Skeletal muscle cell (primary cell): Measurements from ENCODE around the gene DPP3.
A peak's percentile ranks its signal among the peaks of the same experiment; 100 is the strongest.
"Not testable (repeated sequence)": the region's sequence is repeated elsewhere in the genome, so short reads cannot be mapped to it uniquely, and the experiment has no call there.

ENCODE experiments used
- DNase-seq: peaks from one replicate; pipeline ENCODE4 v3.0.0-alpha.2; 2010; ENCODE audit warnings: low read depth
- H3K4me3 ChIP-seq: 2 replicates; pipeline ENCODE4 v1.5.1; 2011; ENCODE audit warnings: low read depth, mild to moderate bottlenecking, control low read depth, low read length, moderate library complexity

Gene DPP3

DNA sequence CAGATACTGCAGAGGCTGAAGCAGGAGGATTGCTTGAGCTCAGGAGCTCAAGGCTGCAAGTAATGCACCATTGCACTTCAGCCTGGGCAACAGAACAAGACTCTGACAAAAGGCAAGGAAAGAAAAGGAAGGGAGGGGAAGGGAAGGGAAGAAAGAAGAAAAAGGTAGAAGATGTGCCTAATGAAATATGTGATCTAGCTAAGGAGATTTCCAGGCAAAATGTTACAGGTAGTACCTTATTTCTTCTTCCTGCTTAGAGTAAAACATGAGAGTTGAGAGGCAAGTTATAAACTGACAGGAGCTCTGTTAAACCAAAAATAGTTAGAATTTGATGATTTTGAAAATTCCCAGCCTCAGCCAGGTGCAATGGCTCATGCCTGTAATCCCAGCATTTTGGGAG, 18.2 kb upstream of the DPP3 start:
- H3K4me3 ChIP-seq = no peak overlapping the region
- no peak for DNase-seq

DNA sequence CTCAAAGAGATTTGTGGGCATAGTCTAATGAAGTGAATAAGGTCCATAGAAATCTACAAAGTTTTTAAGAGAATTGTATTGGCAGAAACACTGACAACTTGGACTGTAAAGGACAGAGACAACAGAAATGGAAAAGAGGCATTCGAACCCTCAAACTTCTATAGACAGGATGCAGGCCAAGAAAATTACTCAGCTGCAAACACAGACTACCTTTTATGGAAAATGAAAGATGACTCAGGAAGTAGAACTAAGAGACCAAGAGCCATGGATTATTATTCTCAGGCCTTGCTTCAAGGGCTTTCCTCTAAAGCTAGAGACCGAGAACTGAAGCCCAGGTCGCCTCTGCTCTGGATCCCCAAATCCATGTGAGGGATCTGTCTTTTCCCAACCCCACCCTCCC, 17.3 kb upstream of the DPP3 start:
- no peak overlapping the region for H3K4me3 ChIP-seq
- DNase-seq = no peak

DNA sequence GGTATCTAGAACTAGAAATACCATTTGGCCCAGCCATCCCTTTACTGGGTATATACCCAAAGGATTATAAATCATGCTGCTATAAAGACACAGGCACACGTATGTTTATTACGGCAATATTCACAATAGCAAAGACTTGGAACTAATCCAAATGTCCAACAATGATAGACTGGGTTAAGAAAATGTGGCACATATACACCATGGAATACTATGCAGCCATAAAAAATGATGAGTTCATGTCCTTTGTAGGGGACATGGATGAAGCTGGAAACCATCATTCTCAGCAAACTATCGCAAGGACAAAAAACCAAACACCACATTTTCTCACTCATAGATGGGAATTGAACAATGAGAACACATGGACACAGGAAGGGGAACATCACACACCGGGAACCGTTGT, 16.1 kb upstream of the DPP3 start:
- DNase-seq = not testable (repeated sequence)

DNA sequence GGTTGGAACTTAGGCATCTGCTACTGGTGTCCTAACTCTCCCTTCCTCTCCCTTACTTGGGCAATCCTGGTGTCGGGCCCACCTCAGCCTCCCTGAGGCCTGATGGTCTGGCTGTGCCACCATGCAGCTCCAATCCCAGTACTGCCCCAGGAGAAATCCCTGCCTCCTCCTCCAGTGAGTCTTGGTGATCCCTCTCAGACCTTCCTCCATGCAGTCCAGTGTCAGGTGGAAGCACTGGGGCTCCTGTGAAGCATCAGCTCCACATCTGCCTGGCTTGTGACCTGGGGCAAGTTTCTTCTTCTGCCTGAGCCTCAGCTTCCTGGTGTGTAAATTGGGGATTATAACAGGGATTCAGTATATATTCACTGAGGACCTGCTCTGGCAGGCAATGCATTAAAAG, 15.3 kb upstream of the DPP3 start:
- no peak for DNase-seq
- H3K4me3 ChIP-seq = no peak overlapping the region

More for the DNA sequence above, 16.1 kb upstream of the DPP3 start:
- H3K4me3 ChIP-seq = not testable (repeated sequence)

DNA sequence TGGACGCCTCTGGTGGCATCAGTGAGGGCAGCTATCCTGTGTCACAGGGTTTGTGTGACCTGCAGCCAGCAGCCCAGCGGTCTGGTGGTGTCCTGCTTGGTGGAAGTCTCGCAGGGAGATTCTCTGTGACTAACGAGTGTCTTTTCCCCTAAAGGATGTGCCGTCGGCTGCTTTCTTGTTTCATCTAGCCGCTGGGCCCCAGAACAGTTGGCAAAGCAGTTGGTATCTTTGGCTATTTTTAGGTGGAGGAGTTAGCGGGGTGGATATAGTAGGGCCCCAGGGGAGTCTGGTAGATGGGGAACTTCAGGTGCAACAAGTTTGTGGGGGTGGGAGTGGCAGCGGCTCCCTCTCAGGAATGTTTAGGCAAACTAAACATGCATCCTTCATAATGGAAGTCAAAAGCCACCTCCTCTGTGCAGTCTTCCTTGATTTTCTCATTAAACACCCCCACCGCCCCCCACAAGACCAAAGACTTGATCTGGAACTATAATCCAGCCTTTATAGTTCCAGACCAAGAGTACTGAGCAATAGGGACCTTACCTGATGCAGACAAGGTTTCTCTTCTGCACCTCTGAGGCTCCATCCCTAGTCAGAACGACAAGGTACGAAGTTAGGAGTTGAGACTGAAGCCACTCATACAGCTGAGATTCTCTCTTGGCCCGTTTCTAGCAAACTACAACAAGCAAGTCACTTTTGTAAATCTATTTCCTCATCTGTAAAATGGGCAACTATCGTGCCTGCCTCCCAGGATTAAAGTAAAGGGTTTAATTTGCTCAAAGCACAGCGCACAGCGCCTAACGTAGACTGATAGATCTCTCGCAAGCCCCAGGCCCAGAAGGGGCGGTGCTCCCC, 14.6 kb upstream of the DPP3 start:
- no peak for DNase-seq
- peak overlapping the region; percentile 68 for H3K4me3 ChIP-seq

DNA sequence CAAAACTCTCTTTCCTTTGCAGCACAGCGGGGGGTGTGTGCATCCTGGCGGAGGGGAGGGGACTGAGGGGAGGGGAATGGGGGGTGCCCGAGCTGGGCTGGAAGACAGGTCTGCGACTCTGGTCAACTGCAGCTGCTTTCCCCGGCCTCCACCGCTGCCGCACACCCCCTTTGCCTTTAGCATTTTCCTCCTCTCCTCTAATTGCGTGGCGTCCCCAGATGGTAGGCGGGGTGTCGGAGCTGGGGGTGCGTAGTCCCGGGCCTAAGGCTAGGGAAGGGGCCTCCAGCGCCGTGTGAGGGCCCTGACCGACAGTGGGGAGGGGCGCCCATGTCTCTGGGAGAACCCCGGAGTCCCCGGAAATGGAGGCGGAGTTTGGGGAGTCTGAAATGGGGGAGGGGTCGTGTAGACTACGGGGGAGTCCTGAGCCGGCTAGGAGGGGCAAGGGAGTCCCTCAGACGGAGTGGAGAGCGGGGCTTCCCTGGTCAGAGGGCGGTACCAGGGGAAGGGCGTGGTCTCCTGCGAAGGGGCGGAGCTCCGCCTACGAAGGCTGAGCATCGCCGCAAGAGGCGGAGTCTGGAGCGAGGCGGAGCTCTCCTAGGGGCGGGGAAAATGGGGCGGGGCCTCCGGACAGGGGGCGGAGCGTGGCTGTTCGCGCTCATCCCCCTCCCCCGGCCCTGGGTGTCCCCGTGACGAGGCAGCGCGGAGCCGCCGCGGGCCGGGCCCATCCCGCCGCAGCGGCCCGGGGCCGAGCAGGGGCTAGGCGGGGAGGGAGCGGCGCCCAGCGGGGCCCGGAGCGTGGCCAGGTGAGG, 13.8 kb upstream of the DPP3 start, which contains the start of gene PELI3:
Gene PELI3, plus strand, starts transcription at position 681 of the 809 bp plus-strand sequence. CDS start 1,224 bp downstream, outside the sequence.
- H3K4me3 ChIP-seq = peak within 1 kb of the TSS; percentile 68
- peak; percentile 62 for DNase-seq

DNA sequence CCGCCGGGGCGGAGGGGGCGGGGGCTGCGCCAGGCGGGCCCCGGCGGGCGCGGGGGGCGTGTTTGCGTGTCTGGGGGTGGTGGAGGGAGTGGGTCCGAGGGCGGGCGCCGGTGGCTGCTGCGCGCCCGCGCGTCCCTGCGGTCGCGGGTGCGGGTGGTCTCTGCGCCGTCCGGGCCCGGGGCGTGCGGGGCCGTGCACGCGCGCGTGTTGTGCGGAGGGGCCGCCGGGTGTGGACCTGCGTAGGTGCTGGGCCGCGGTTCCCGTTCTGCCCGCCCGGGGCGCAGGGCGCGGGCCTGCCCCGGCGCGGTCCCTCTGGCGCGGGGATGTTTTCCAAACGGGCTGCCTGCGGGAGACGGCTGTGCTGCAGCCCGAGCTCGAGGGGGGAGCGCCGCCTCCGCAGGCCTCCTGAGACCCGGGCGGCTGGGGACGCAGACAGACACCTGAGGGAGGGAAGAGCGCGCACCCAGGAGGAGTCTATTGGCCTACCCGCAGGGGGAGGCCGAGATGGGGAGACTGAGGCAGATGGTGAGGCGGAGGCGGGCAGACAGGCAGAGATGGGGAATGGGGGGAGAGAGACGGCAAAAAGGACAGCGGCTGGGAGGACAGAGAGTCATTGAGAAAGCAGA, 13.1 kb upstream of the DPP3 start:
- peak overlapping the region; percentile 68 for H3K4me3 ChIP-seq
- no peak for DNase-seq

DNA sequence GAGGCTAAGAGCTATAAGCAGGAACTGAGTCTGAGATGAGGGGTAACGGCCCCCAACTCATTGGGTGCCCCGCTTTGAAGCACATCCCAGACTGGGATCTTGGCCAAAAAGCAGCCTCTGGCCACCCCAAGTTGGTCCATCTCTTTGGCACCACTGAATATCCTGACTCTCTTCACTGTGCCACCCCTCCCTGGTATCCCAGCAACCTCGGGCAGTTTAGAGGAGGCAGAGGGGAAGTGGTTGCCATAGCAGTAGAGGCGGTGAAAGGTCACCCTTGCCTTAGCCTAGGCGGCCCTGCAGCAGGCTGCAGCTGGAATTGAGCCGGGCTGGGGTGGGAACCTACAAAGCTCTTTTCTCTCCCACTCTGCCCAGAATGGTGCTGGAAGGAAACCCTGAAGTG, 12.5 kb upstream of the DPP3 start:
- no peak for DNase-seq
- H3K4me3 ChIP-seq = peak overlapping the region; percentile 68

DNA sequence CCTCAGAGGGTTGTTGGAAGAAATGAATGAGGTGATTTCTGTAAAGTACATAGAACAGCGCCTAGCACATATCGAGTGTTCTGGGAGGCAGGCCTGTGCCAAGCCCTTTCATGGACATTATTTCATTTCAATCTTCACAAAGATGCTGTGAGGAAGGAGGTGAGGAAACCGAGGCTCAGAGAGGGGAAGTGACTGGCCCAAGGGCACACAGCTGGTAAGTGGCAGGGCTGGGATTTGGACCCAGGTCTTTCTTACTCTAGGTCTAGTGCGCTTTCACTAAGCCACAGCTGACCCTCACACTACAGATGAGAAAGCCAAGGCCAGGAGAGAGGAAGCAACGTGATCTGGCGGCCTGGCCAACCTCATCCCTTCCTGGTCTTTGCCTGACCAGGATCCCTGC, 11.5 kb upstream of the DPP3 start:
- no peak for DNase-seq
- H3K4me3 ChIP-seq = no peak overlapping the region

DNA sequence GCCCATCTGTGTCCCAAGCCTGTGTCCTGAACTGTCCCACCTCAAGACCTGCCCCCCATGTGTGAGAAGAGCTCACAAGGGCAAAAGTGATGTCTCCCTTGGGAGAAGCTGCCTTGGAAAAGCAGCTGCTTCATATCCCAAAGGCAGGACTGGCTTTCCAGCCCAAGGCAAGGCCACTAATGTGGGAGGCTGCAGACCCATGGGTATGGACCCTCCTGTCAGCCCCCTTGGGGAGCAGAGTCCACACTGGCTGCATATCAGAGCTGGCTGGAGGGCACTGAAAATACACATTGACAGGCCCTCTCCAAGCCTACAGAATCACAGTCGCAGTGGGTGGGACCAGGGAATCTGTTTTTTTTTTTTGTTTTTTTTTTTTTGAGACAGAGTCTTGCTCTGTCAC, 10.8 kb upstream of the DPP3 start:
- no peak overlapping the region for H3K4me3 ChIP-seq
- no peak for DNase-seq

DNA sequence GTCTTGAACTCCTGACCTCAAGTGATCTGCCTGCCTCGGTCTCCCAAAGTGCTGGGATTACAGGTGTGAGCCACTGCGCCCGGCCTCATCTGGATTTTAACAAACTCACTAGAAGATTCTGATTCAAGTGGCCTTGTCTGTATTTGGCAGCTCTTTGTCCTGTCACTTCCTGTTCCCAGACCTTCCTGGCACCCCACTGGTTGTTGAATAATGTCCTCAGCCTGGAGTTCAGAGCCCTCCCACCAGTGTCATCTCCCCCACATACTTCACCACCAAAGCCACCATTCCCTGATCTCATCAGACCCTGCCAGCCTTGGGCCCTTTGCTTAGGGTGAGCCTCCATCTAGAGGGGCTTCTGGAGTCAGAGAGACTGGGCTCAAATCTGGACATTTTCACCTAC, 10.2 kb upstream of the DPP3 start:
- no peak for DNase-seq
- no peak overlapping the region for H3K4me3 ChIP-seq

DNA sequence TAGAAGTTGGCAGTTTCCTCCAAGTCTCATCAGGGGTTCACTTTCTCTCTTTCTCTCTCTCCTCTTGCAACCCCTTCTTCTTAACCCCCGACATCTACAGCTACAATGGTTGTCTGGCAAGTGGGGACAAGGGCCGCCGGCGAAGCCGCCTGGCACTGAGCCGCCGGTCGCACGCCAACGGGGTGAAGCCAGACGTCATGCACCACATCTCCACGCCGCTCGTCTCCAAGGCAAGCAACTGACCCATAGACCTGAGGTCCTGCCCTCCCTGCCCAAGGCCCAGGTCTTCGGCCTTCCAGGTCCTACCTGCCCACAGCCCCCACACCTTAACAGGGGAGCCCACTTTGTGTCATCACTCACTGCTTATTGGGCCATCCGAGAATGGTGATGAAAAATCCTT, 9.1 kb upstream of the DPP3 start:
- H3K4me3 ChIP-seq = no peak overlapping the region
- DNase-seq = no peak

DNA sequence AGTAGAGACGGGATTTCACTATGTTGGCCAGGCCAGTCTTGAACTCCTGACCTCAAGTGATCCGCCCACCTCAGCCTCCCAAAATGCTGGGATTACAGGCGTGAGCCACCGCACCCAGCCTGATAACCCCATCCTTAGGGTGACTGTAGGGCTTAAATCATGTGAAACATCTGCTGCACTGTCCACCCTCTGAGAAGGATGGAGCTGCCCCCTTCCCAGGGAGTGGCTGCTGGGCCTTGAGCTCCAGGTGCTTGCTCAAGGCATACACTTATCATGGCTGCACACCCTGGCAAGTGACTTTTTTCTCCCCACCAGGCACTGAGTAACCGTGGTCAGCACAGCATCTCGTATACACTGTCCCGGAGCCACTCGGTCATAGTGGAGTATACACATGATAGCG, 8.2 kb upstream of the DPP3 start:
- no peak for DNase-seq
- no peak overlapping the region for H3K4me3 ChIP-seq

DNA sequence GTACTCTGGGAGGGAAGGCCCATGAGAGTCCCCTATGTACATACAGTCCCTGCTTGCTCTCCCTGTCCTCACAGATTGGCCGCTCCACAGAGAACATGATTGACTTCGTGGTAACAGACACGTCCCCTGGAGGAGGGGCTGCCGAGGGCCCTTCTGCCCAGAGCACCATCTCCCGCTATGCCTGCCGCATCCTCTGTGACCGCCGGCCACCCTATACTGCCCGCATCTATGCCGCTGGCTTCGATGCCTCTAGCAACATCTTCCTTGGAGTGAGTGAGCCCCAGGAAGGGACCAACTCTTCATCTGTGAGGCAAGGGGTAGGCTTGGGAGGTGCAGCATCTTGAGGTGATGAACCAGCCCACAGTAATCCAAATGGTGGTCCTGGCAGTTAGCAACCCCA, 7.1 kb upstream of the DPP3 start:
- H3K4me3 ChIP-seq = no peak overlapping the region
- DNase-seq = no peak

DNA sequence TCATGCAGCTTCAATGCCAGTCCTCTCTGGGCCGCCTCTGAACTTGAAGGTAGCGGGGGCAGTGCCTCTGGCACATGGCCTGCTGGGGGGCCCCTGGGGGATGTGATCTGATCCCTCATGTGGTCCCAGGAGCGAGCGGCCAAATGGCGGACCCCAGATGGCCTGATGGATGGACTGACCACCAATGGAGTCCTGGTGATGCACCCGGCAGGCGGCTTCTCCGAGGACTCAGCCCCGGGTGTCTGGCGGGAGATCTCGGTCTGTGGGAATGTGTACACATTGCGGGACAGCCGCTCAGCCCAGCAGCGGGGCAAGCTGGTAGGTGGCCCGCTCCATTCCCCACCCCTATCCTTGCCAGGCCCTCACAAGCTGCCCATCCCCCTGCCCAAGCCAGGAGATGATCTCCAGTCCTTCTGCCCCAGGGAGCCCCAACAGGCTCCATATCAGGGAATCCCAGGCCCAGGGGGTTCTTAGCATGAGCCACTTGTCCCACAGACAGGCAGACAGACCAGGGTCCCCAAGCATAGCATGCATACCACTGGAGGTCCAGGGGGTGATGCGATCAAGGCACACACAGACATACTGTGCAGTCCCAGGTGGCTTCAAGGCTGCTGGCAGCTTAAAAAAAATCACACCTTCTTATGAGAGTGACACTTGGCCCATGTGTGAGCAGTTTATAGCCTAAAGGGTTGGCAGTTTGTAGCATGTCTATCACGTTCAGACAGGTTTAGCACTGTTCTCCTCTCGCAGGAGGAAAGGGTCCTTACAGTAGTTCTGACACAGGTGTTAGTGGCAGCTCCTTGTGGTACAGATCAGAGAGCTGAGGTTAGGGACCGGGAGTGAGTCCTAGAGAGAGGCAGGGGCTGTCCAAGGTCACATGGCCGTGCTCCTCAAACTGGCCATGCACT, 6.4 kb upstream of the DPP3 start:
- DNase-seq = no peak
- H3K4me3 ChIP-seq = no peak overlapping the region

DNA sequence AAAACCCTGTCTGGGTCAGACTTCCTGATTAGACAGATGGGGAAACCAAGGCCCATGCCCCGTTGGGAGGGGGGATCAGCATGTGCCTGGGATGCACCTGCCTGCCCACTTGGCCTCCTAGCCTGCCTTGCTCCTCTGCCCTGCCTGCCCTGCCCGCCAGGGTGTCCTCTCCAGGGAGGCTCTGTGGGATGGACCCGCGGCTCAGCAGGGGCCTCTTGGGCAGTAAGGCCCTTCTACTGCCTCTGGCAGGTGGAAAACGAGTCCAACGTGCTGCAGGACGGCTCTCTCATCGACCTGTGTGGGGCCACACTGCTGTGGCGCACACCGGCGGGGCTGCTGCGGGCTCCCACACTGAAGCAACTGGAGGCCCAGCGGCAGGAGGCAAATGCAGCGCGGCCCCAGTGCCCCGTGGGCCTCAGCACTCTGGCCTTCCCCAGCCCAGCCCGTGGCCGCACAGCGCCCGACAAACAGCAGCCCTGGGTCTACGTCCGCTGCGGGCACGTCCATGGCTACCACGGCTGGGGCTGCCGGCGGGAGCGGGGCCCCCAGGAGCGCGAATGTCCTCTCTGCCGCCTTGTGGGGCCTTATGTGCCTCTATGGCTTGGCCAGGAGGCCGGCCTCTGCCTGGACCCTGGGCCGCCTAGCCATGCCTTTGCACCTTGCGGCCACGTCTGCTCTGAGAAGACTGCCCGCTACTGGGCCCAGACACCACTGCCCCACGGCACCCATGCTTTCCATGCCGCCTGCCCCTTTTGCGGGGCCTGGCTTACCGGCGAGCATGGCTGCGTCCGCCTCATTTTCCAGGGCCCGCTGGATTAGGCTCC, 4.7 kb upstream of the DPP3 start:
- no peak overlapping the region for H3K4me3 ChIP-seq
- DNase-seq = no peak

DNA sequence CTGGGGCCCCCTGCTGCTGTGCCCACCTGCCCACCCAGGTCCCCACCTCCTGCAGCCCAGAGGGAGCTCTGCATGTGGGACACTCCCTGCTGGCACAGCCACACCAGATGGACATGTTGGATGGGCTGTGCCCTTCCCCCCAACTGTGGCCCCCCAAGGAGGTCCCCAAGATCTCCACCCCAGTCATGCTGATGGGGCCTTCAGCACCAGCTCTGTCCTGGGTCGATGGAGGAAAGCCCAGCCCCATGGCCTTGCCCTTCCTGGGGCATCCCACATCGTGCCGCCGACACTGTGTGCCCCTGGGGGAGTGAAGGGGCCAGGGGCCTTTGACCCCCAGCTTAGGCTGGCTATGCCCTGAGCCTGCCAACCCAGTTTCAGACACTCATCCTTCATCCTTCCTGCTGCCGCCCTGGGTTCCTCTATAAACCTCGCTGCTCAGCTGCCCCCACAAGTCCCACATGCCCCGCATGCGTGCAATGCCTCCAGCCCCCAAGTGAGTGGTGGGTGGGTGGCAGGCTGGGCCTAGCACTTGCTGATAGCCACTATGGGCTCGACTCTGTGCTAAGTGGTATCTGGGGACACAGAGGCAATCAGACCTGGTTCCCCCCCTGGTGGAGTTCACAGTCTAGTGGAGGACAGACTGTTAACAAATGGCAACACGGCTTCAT, 3.9 kb upstream of the DPP3 start:
- H3K4me3 ChIP-seq = no peak overlapping the region
- no peak for DNase-seq

DNA sequence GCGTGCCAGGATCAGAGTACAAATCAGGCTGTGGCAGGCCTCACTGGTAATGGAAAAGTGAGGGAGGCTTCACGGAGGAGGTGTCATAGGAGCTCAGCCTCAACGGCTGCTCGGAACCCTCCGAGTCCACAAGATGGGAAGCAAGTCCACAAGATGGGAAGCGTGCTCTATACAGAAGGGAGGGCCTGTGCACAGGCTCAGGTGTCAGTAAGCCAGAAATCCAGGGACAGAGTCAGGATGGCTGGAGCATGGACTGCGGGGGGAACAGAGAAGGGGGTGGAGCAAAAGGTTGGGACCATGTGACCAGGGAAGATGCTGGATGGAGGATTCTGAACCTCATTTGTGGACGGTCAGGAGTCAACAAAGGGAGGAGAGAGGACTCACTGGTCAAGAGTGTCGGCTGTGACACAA, 3.4 kb upstream of the DPP3 start:
- no peak overlapping the region for H3K4me3 ChIP-seq
- DNase-seq = no peak
